Aorta (tissue), 5 donors: Measurements from ENCODE around the gene FHIP2A. TPM values are rescaled to one million over a fixed set of nuclear protein-coding genes. Genes with fewer than 3 reads are reported as not detected.

Experiments
- ATAC-seq: fragments of 200-7000 bp; cut with Tn5 transposase; one replicate; pipeline ENCODE4 v1.9.1; 2022; ENCODE audit warnings: moderate library complexity; ENCODE audit not compliant: low FRiP score
- DNase-seq, 2 donors: peaks; one replicate each; pipeline ENCODE4 v3.0.0-alpha.2; 2020
- H3K27ac ChIP-seq, 2 donors: one replicate each; pipeline ENCODE4 v1.5.1; 2013; ENCODE audit warnings: low read length in 2 of 2, mild to moderate bottlenecking in 2 of 2, moderate library complexity in 2 of 2, control low read depth in 1 of 2, inconsistent platforms in 1 of 2, low read depth in 1 of 2
- H3K27me3 ChIP-seq, 2 donors: one replicate each; pipeline ENCODE4 v1.6.1; 2013; ENCODE audit warnings: control low read depth in 1 of 2, low read length in 1 of 2, mild to moderate bottlenecking in 1 of 2, moderate library complexity in 1 of 2; ENCODE audit not compliant: insufficient read depth in 2 of 2, control insufficient read depth in 1 of 2
- H3K36me3 ChIP-seq, 2 donors: one replicate each; pipeline ENCODE4 v1.6.1; 2013; ENCODE audit warnings: control low read depth in 1 of 2, low read length in 1 of 2, mild to moderate bottlenecking in 1 of 2; ENCODE audit not compliant: insufficient read depth in 2 of 2, control insufficient read depth in 1 of 2
- H3K4me1 ChIP-seq, 2 donors: one replicate each; pipeline ENCODE4 v1.6.1; 2013; ENCODE audit warnings: low read length in 2 of 2, control low read depth in 1 of 2, mild to moderate bottlenecking in 1 of 2, moderate library complexity in 1 of 2; ENCODE audit not compliant: insufficient read depth in 2 of 2, control insufficient read depth in 1 of 2
- H3K4me3 ChIP-seq, 2 donors: one replicate each; pipeline ENCODE4 v1.5.1; 2013; ENCODE audit warnings: low read length in 2 of 2, control low read depth in 1 of 2, mild to moderate bottlenecking in 1 of 2
- H3K9me3 ChIP-seq: one replicate; pipeline ENCODE4 v1.6.1; 2013; ENCODE audit warnings: mild to moderate bottlenecking, low read length; ENCODE audit not compliant: control insufficient read depth
- WGBS, 2 donors: extraction: QIAGEN DNeasy Blood & Tissue Kit; methylation state at CpG; one replicate each; pipeline ENCODE4 v1.1.7; 2013; 5-methylcytosine and 5-hydroxymethylcytosine counted together
- intact Hi-C, 2 donors: fragments of 100-400 bp; cut with DNase I; formaldehyde crosslinking; loops; one replicate each; pipeline versions ENCODE4 v1.14.2 to v1.15.0; 2022
- polyA plus RNA-seq, 2 donors: library from polyadenylated mRNA; stranded (reverse); fragments of 200-250 nt; gene quantifications; one replicate each; pipeline ENCODE4 v1.2.3, GENCODE V29; 2013
- total RNA-seq, 2 donors: library from RNA; stranded (reverse); fragmentation: NEBNext Ultra II Directional; extraction: Animal tissue kit (Norgen Biotek cat#: 25700); gene quantifications; one replicate each; pipeline ENCODE4 v1.2.1, GENCODE V29; 2021
- donor health status: healthy with polysubstance abuse.
- donor health status: Bipolar disorder and iron deficiency.
- donor health status: DM: no; HTN: no; CAD: no.
- donor health status: DM: no; HTN: no; CAD: no.
- donor health status: DM: yes; HTN: yes; CAD: no.

FHIP2A gene
- total and polyA plus RNA-seq, 4 donors: 4.8 to 48.4 (median 24.1) TPM

DNA sequence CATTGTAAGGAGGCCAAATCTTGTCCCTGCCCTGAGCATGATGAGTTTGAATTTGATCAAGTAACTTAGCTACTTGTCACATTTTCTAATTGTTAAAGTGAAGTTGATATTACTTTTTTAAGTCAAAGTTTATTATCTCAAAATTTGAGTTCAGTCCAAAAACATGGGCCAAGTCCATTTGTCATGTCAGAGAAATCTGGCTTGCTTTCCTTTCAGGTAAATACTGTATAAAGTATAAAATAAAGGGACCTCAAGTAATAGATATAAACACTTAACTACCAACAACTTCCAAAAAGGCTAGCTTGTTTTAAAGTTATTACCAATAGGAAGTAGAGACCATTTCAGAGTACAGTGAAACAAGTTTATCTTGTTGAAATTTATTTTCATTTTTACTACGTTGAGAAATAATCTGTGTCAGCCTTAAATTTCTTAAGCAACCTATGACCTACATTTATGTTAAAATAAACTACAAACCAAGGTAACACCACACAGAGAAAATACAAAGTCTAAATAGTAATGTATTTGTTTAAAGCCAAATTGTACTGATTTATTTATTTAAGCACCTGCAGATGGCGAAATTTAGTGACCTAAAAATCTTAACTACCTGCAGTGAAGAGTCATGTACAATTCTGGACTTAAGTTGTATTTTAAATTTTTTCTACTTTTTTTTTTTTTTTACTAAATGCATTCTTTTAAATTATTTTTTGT, 36.5 kb downstream of the FHIP2A start:
- Histone ChIP-seq H3K36me3 (peaks cover 0 to 6% of the 10 kb centered on the region in 2 donors), H3K27ac (no peak overlapping the region), H3K4me3 (no peak overlapping the region), H3K9me3 (no peaks in the 10 kb centered on the region), H3K27me3 (no peaks in the 10 kb centered on the region), H3K4me1 (no peaks in the 10 kb centered on the region)
- 49 to 54% methylated on average over 2 of the region's 2 CpGs for WGBS, 2 donors
- DNase-seq (no peak), ATAC-seq (no peak)
- intact Hi-C loops: no loop called here

DNA sequence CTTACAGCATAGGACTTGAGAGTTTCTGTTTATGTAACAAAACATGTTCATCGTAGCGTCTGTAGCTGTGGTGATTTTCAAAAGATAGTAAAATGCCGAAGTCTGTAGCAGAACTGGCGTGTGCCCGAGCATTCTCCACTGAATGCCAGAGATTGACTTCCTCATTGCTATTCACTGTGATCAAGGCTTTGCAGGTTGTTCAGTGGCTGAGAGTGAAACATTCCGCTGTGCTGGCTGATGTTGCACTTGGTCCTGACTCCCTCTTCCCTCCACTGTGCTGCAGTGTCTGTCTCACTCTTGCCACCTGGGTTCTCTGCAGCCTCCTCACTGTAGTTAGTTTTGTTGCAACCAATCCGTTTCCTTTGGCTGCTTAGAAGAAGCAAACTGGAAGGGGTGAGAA, 37.6 kb downstream of the FHIP2A start:
- Histone ChIP-seq H3K27me3 (no peaks in the 10 kb centered on the region), H3K36me3 (peaks cover 0 to 6% of the 10 kb centered on the region in 2 donors), H3K9me3 (no peaks in the 10 kb centered on the region), H3K27ac (peak overlapping the region in 1 of 2 donors; percentile 36), H3K4me3 (no peak overlapping the region), H3K4me1 (no peaks in the 10 kb centered on the region)
- ATAC-seq (no peak), DNase-seq (no peak)
- 52 to 68% methylated on average over 7 of the region's 7 CpGs for WGBS, 2 donors
- intact Hi-C loops: no loop called here

DNA sequence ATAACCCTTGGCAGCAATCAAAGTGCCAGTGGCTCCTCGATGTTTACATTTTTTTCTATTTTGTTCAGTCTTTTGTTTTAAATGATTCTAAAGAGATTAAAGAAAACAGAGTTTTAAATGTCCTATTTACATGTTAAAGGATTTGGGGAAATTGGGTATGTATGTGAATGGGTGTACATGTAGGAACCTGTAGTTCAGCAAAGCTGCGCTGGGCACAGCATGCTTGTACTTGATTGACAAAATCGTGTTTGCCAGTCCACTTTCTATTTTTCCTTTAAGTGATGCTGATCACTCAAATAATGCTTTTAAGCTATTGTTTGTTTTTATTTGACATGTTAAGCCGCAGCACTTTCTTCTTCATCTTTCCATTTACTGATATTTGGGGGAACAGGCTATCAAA, 40.9 kb downstream of the FHIP2A start:
- Histone ChIP-seq H3K36me3 (peaks cover 2 to 6% of the 10 kb centered on the region in 2 donors), H3K4me3 (no peak overlapping the region), H3K9me3 (no peaks in the 10 kb centered on the region), H3K4me1 (no peaks in the 10 kb centered on the region), H3K27me3 (no peaks in the 10 kb centered on the region), H3K27ac (no peak overlapping the region)
- intact Hi-C loops: no loop called here
- DNase-seq (no peak), ATAC-seq (no peak)
- 85 to 93% methylated on average over 4 of the region's 4 CpGs for WGBS, 2 donors

DNA sequence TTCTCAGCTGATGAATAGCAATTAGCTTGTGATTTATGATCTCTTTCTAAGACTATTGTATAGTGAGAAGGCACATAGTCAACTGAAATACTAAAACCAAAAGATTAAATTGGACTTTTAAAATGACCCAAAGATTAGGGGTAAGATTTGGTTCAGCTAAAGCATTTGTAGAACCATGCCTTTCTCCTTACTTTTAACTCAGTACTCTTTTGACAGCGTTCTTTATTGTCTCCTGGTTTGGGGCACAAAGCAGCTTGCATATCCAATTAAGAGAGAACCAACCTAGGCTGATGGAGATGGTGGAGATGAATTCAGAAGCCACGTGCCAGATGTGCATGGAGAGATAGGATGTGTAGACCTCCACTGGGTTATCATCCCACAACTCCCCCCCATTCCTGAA, 45.8 kb downstream of the FHIP2A start:
- H3K4me3 ChIP-seq: no peak overlapping the region
- no peaks in the 10 kb centered on the region for H3K9me3 ChIP-seq
- peaks cover 0 to 2% of the 10 kb centered on the region in 2 donors for H3K36me3 ChIP-seq
- DNase-seq (no peak), ATAC-seq (no peak)
- 92 to 97% methylated on average over 2 of the region's 2 CpGs for WGBS, 2 donors
- intact Hi-C loops: no loop called here
- H3K4me1 ChIP-seq: no peaks in the 10 kb centered on the region
- H3K27me3 ChIP-seq: no peaks in the 10 kb centered on the region
- no peak overlapping the region for H3K27ac ChIP-seq

DNA sequence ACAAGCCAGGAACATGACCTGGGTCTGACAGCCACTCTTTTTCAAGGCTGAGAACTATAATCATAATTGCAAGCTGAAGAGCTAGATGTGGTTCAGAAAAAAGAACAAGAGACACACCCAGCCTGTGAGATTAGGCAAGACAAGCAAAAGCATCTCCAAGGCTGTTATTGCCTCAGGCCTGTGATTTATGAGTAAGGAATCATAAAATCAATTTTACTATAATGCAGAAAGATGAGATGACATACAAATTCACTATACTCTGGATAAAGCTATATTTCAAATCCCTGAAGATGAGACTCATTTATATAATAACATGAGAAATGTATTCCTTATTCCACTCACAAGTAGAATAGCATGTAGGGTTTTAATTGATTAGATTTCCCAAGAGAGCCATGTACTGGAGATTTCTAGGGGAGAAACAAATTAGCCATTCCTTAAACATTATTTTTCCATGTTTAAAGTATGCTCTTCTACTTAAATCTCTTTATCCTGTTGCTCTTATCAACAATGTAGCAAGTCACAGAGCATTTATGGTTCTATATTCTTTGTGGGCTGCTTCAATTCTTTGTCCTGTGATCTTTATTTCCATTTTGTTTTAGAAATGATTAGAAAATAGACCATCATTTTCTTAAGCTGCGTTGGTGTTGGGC, 47.4 kb downstream of the FHIP2A start:
- peaks cover 0 to 2% of the 10 kb centered on the region in 2 donors for H3K36me3 ChIP-seq
- no peak overlapping the region for H3K27ac ChIP-seq
- DNase-seq (no peak), ATAC-seq (no peak)
- intact Hi-C loops: no loop called here
- H3K9me3 ChIP-seq: no peaks in the 10 kb centered on the region
- 3 to 5% methylated on average over 1 of the region's 1 CpG for WGBS, 2 donors
- H3K4me3 ChIP-seq: no peak overlapping the region
- H3K4me1 ChIP-seq: no peaks in the 10 kb centered on the region
- no peaks in the 10 kb centered on the region for H3K27me3 ChIP-seq

DNA sequence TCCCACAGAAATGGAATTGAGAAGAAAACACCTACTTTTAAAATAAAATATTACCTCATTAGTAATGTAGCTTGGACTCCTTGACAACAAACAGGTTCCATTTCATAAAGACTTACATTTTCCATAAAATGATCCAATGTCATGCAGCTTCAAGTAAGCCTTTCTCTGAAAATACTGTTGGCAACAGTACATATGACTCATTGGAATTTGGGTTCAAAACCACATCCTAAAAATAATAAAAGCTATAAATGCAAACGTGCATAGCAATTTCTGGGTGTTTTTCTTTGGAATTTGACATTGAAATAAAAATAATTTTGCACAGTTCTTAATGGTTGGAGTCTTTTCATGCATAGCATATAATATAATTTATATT, 47.9 kb downstream of the FHIP2A start:
- no peak for ATAC-seq

DNA sequence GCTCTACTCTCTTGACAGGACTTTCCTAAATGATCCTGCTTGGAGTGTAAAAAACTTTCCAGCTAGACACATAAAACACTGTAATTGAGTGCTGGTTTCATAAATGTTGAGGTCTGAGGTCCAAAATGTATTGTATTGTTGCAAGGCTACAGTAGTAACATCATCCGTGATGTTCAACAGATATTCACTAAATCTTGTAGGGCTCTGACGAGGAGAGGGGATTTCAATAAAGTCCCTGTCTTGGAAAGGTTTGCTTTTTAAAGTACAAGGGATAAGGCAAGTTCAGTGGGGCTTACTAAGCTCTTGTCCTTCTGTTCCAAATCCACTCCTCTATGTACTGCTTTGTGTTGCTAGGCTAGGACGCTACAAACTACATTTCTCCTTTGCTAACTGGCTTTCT, 48.9 kb downstream of the FHIP2A start:
- Histone ChIP-seq H3K27ac (no peak overlapping the region), H3K36me3 (no peaks in the 10 kb centered on the region), H3K27me3 (no peaks in the 10 kb centered on the region), H3K9me3 (no peaks in the 10 kb centered on the region), H3K4me3 (no peak overlapping the region), H3K4me1 (no peaks in the 10 kb centered on the region)
- DNase-seq (no peak), ATAC-seq (no peak)
- WGBS, 2 donors: 71 to 74% methylated on average over 3 of the region's 3 CpGs
- intact Hi-C loops: no loop called here

More for the DNA sequence above, 47.9 kb downstream of the FHIP2A start:
- H3K27me3 ChIP-seq: no peaks in the 10 kb centered on the region
- no peak overlapping the region for H3K4me3 ChIP-seq
- H3K9me3 ChIP-seq: no peaks in the 10 kb centered on the region
- H3K36me3 ChIP-seq: peaks cover 0 to under 1% of the 10 kb centered on the region in 2 donors
- DNase-seq: no peak
- intact Hi-C loops: no loop called here
- no peak overlapping the region for H3K27ac ChIP-seq
- WGBS, 2 donors: 0 to 2% methylated on average over 1 of the region's 1 CpG
- no peaks in the 10 kb centered on the region for H3K4me1 ChIP-seq

DNA sequence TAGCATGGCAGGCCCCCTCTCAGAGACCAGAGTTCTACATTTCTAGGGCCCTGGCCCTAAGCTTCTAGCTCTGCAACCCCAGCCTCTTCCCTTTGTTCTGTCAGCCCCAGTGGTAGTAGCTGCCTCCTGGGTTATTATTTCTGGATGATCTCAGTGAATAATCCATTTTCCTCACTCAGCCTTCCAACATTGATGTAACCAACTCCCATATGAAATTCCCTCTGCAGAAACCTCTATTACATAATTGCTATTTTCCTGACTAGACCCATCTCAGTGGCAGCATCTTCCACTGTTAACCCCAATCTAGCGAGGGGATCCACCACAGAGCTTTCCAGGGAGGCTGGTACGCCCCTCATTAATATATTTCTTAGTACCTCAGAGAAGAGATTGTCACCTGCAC, 49.8 kb downstream of the FHIP2A start:
- no peak overlapping the region for H3K27ac ChIP-seq
- DNase-seq (no peak), ATAC-seq (no peak)
- H3K36me3 ChIP-seq: no peaks in the 10 kb centered on the region
- no peaks in the 10 kb centered on the region for H3K9me3 ChIP-seq
- H3K27me3 ChIP-seq: no peaks in the 10 kb centered on the region
- intact Hi-C loops: no loop called here
- no peaks in the 10 kb centered on the region for H3K4me1 ChIP-seq
- H3K4me3 ChIP-seq: no peak overlapping the region
- WGBS, 2 donors: 98 to 100% methylated on average over 2 of the region's 2 CpGs
